Measurements from ENCODE around the gene TSPEAR.
"Not testable (repeated sequence)": the region's sequence is repeated elsewhere in the genome, so short reads cannot be mapped to it uniquely, and the experiment has no call there.

TSPEAR gene

GRCh38 chr21:44550807-44551206 lies 160.6 kb downstream of the TSPEAR start:
- DNase-seq (ENCODE audit: low read depth, low spot score) = no peak

DNA sequence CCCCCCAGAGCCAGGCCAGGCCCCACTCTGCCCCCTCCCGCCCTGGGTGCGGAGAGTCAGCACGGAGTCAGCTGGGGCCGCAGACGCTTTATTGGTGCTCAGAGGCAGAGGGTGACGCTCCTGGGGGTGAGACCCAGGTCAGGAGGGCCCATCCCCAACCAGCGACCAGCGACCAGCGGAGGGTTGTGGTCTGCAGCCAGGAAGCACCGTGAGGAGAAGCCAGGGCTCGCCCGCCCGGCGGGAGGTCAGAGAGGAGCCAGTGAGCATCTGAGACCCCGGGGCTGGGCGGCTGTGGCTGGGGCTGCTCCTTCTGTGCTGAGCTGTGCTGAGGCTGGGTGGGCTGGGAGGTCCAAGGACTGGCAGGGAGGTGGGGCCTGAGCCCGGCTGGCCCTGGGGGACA lies 161.1 kb downstream of the TSPEAR start:
- DNase-seq (ENCODE audit: low read depth, low spot score) = not testable (repeated sequence)

GRCh38 chr21:44549525-44550211 lies 161.7 kb downstream of the TSPEAR start:
- DNase-seq (ENCODE audit: low read depth, low spot score) = no peak

DNA sequence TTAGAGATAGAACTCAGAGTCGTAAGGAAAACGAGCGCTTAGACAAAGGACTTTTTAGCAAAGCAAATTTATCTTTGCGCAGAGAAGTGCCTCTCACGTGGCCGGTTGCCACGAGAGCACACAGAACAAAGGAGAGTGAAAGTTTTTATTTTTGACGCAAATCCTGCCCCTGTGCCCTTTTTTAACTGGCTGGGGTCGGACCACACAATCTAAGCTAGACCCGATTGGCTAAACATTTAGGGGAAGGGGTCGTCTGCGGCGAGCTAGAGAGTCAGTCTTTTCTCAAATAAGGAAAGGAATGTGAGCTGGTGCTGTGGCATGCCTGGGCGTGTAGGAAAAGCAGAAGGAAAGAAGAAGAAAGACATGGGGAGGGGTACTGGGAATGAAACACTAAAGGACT lies 162.4 kb downstream of the TSPEAR start:
- no peak for DNase-seq (ENCODE audit: low read depth, low spot score)

GRCh38 chr21:44548381-44548780 lies 163.0 kb downstream of the TSPEAR start:
- no peak for DNase-seq (ENCODE audit: low read depth, low spot score)

- DNase-seq (ENCODE audit: low read depth, low spot score) = no peak
Measured at GRCh38 chr21:44547656-44548331, 163.6 kb downstream of the TSPEAR start.

DNA sequence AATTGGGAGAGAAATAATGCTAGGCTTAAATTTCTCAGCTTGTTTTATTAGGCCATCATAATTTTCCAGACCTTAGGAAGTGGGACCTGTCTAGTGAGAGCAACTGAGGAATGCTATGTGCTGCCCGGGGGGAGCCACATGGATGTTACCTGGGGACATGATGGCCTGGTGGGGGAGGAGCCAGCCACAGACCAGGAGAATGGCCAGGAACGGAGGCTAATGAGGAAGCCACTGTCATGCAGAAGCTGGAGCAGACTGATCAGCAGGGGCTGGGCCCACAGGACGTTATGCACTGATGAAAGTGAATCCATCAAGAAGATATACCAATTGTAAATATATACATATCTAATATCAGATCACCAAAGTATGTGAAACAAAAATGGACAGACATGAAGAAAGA lies 166.8 kb downstream of the TSPEAR start:
- no peak for DNase-seq (ENCODE audit: low read depth, low spot score)

DNA sequence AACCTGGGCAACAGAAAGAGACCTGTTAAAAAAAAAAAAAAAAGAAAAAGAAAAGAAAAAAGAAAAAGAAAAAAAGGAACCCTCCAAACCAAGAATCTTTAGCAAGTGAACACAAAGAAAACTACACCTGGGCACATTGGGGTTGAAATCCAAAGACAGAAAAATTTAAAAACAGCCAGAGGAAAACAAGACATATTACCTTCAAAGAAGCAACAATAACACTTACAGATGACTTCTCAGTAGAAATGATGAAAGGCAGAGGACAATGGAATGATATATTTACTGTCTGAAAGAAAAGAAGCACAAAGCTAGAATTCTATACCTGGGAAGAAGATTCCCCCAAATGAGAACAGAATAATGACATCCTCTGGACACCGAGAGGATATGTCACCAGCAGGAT lies 168.7 kb downstream of the TSPEAR start:
- no peak for DNase-seq (ENCODE audit: low read depth, low spot score)

DNA sequence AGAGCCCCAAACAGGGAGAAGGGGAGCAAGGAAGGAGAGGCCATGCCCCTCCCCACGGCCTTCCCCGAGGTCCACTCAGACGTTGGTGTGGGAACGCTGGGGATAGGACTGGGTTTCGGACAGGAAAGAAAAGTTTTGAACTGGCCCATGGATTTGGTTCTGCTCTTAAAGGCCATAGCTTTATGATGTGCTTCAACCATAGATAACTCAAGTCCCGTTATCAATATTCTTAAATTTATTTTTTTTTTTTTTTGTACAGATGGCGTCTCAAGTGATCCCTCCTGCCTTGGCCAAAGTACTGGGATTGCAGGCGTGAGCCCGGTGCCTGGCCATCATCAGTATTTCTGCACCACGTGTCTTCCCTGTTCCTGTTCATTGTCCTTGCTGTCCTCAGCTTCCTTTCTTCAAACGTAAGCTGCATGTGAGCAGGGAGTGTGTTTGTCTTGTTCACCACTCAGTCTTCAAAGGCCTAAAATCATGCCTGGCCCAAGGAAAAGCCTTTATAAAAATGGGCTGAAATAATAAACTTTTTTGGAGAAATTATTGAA lies 170.6 kb downstream of the TSPEAR start:
- no peak for DNase-seq (ENCODE audit: low read depth, low spot score)

DNA sequence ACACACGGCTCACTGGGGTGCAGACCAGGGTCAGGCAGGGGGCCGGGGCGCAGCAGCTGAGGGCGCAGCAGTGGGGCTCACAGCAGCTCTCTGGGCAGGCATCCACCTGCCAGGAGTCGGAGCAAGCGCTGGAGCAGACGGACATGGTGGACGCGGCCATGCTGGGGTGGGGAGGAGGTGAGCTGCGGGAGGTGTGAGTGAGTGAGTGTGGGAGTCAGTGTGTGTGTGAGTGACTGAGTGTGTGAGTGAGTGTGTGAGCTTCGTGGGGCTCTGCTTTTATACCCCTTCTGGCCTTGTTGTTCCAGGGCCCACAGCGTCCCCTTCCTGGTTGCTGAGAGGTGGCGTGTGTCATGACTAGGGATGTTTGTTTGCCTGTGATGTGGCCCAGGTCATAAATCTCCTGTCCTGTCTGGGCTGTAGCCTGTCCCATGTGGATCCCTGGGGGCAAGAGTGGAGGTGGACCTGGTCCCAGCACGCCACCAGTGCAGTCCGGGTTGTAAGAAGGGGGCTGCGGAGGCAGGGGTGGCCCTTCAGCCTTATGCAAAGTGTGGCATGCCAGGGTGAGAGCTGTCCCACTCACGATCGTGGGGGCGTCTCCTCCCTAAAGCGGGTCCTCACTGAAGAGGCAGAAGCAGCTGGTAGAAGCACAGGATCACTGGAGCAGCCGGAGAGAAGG lies 171.2 kb downstream of the TSPEAR start, which contains the start of gene KRTAP10-1:
TSS of gene KRTAP10-1 (minus strand) at position 205 of the 676 bp plus-strand sequence. CDS start at position 160, 45 bp downstream.
- DNase-seq (ENCODE audit: low read depth, low spot score) = no peak

GRCh38 chr21:44539046-44539445 lies 172.3 kb downstream of the TSPEAR start:
- no peak for DNase-seq (ENCODE audit: low read depth, low spot score)

GRCh38 chr21:44537930-44538911 lies 173.2 kb downstream of the TSPEAR start:
- DNase-seq (ENCODE audit: low read depth, low spot score) = no peak

DNA sequence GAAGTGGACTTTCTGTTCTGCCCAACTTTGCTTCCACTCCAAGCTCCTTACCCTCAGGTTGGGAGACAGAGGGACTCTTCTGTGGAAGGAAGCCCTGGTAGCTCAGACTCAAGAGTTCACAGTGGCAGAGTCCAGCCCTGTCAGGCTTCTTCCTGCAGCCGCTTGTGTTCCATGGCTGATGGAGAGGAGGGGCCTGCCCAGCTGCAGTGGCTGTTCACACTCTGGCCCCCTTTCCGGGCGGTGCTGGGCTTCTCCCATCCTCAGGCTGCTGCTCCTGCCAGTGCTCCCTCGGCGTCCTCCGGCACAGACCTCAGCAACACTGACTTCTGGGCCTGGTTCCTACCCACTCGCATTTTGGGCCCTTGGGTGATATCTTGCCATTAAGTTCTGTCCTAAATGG lies 175.4 kb downstream of the TSPEAR start:
- no peak for DNase-seq (ENCODE audit: low read depth, low spot score)

- no peak for DNase-seq (ENCODE audit: low read depth, low spot score)
Measured at GRCh38 chr21:44534688-44535087, 176.7 kb downstream of the TSPEAR start.

DNA sequence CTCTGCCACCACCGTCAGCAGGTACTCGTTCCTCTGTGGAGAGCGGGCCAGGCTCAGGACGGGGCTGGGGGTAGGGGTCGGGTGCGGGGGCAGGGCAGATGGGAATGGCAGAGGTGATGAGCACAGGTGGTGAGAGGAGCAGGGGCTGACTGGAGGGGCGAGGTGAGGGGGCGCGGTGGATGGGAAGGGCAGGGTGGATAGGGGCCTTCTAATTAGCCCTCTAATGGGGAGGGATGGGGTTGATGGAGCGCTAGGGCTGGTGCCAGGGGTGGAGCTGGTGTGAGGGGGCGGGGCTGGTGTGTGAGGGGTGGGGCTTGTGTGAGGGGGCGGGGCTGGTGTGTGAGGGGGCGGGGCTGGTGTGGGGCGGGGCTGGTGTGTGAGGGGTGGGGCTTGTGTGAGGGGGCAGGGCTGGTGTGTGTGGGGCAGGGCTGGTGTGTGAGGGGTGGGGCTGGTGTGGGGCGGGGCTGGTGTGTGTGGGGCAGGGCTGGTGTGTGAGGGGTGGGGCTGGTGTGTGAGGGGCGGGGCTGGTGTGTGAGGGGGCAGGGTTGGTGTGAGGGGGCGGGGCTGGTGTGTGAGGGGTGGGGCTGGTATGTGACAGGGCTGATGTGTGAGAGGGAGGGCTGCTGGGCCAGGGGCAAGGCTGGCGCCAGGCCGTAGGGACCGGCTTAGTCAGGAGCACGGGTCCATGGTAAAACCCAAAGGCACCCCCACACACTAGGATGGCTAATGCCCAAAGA lies 177.3 kb downstream of the TSPEAR start:
- no peak for DNase-seq (ENCODE audit: low read depth, low spot score)

DNA sequence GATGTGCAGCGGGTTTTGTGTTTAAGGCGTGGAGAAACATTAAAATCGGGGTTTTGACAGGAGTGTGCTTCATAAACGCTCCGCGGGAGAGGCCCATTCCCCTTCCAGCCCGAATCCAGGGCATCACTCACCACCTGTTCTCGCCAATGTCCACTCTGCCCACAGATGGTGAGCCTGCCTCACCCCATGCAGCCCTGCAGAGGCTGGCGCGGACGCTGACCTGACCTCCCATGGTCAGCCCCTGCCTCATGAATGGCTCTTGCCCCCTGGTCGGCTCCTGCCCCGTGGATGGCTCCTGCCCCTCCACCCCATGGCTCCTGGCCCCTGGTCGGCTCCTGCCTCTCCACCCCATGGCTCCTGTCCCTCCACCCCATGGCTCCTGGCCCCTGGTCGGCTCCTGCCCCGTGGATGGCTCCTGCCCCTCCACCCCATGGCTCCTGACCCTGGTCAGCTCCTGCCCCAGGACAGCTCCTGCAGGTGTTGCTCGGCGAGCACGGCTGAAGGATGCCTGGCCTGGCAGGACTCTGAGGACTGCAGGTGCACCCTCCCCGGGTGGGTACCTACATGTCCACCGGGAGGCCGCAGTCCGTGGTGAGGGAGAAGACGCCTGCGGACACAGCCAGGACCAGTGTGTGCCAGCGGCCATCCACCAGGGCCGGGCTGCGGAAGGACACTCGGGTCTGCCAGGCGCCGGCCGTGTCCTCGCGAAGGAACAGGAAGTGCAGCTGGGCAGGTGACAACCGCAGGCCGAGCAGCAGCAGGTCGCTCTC lies 178.1 kb downstream of the TSPEAR start:
- no peak for DNase-seq (ENCODE audit: low read depth, low spot score)

DNA sequence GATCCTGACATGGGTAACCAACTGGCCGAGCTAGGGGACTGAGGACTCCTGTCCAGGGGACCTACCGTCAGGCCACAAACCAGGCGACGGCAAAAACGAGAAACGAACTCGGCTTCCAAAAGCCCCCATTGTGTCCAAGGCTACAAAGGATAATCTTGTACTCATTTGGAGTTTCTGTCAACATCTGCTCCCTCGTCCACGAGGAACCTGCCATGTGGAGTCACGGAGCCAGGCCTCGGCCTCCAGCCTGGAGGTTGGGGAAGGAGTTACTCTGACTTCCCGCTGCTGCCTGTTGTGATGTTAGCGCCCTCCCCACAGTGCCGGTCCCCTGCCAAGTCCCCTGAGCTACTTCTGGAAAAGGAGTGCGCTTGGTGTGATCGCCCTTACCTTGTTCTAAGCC lies 178.7 kb downstream of the TSPEAR start:
- DNase-seq (ENCODE audit: low read depth, low spot score) = no peak

GRCh38 chr21:44531606-44532564 lies 179.5 kb downstream of the TSPEAR start:
- DNase-seq (ENCODE audit: low read depth, low spot score) = no peak
